Measurements from ENCODE around the gene DNAJC16.
"Not testable (repeated sequence)": the region's sequence is repeated elsewhere in the genome, so short reads cannot be mapped to it uniquely, and the experiment has no call there.

DNAJC16 gene

GRCh38 chr1:15526490-15527339, at the start of gene DNAJC16:
DNAJC16 (plus strand) TSS chr1:15526848; CDS start chr1:15529106, 2,258 bp downstream.
- peak; percentile 98 for DNase-seq

GRCh38 chr1:15476927-15477326, 49.7 kb upstream of the DNAJC16 start:
- DNase-seq = no peak

GRCh38 chr1:15477646-15478212, 48.9 kb upstream of the DNAJC16 start:
- no peak for DNase-seq

GRCh38 chr1:15479654-15480347, 46.8 kb upstream of the DNAJC16 start:
- no peak for DNase-seq

GRCh38 chr1:15482455-15482854, 44.2 kb upstream of the DNAJC16 start:
- not testable (repeated sequence) for DNase-seq

GRCh38 chr1:15482983-15483543, 43.6 kb upstream of the DNAJC16 start:
- not testable (repeated sequence) for DNase-seq

GRCh38 chr1:15483971-15484370, 42.7 kb upstream of the DNAJC16 start:
- no peak for DNase-seq

- DNase-seq = not testable (repeated sequence)
These were observed 42.2 kb upstream of the DNAJC16 start for GRCh38 chr1:15484443-15484842.

- DNase-seq = no peak
These were observed 41.0 kb upstream of the DNAJC16 start for GRCh38 chr1:15485636-15486035.

GRCh38 chr1:15486844-15487610, 39.6 kb upstream of the DNAJC16 start:
- DNase-seq = not testable (repeated sequence)

- no peak for DNase-seq
These were observed 38.3 kb upstream of the DNAJC16 start for GRCh38 chr1:15488371-15488770.

- DNase-seq = no peak
These were observed 37.5 kb upstream of the DNAJC16 start for GRCh38 chr1:15489052-15489736.

- not testable (repeated sequence) for DNase-seq
These were observed 35.6 kb upstream of the DNAJC16 start for GRCh38 chr1:15491010-15491409.

- DNase-seq = no peak
These were observed 34.1 kb upstream of the DNAJC16 start for GRCh38 chr1:15492596-15492995.

- DNase-seq = no peak
These were observed 32.7 kb upstream of the DNAJC16 start for GRCh38 chr1:15493869-15494390.

GRCh38 chr1:15500184-15501178, 26.2 kb upstream of the DNAJC16 start:
- no peak for DNase-seq

GRCh38 chr1:15501208-15502032, 25.2 kb upstream of the DNAJC16 start:
- DNase-seq = no peak

GRCh38 chr1:15504436-15504835, 22.2 kb upstream of the DNAJC16 start:
- DNase-seq = no peak

GRCh38 chr1:15506831-15507230, 19.8 kb upstream of the DNAJC16 start:
- no peak for DNase-seq

- no peak for DNase-seq
These were observed 19.4 kb upstream of the DNAJC16 start for GRCh38 chr1:15507278-15507677.

All from NCI-H1417 treated with DMSO at 0.1 percent for 48 hours (cell line).